CD4-positive, alpha-beta memory T cell (primary cell): ENCODE measurements around the gene DPYSL5. TPM values are rescaled to one million over a fixed set of nuclear protein-coding genes. Genes with fewer than 3 reads are reported as not detected.

Experiments
- CTCF ChIA-PET: fragments of 350-600 bp; sonication (Branson Sonifier 250); formaldehyde crosslinking; loops from one replicate; lab custom pipeline; 2021; ENCODE audit warnings: inconsistent platforms; ENCODE audit not compliant: partially characterized antibody; lab: Charles Lee
- POLR2A ChIA-PET: fragments of 350-600 bp; sonication (Branson Sonifier 250); formaldehyde crosslinking; loops from one replicate; lab custom pipeline; 2021; ENCODE audit not compliant: partially characterized antibody; lab: Charles Lee
- DNase-seq, 5 donors: peaks; one replicate each; pipeline versions ENCODE4 v3.0.0 to v3.0.0-alpha.2; 2020 to 2022; ENCODE audit warnings: mixed read lengths in 1 of 5
- H3K27ac ChIP-seq: one replicate; pipeline ENCODE4 v1.7.0; 2013; ENCODE audit warnings: low read depth, low read length
- H3K27me3 ChIP-seq: 2 replicates; pipeline ENCODE4 v1.7.0; 2013; ENCODE audit warnings: mild to moderate bottlenecking, low read length, moderate library complexity; ENCODE audit not compliant: insufficient read depth
- H3K36me3 ChIP-seq: 2 replicates; pipeline ENCODE4 v1.7.0; 2013; ENCODE audit warnings: mild to moderate bottlenecking, low read length, moderate library complexity; ENCODE audit not compliant: insufficient read depth
- H3K4me1 ChIP-seq: 2 replicates; pipeline ENCODE4 v1.7.0; 2013; ENCODE audit warnings: mild to moderate bottlenecking, low read length, moderate library complexity; ENCODE audit not compliant: insufficient read depth
- H3K4me3 ChIP-seq, 2 donors: one replicate each; pipeline ENCODE4 v1.7.0; 2013; ENCODE audit warnings: low read length in 2 of 2, mild to moderate bottlenecking in 1 of 2
- H3K9me3 ChIP-seq, 2 donors: one replicate each; pipeline ENCODE4 v1.7.0; 2013; ENCODE audit warnings: low read length in 2 of 2, control low read depth in 1 of 2; ENCODE audit not compliant: control insufficient read depth in 1 of 2
- H3K27ac Mint-ChIP-seq, 7 donors: one replicate each; pipeline ENCODE4 v1.8.0; 2020 to 2021; ENCODE audit warnings: mixed read lengths in 7 of 7, mild to moderate bottlenecking in 6 of 7, inconsistent platforms in 3 of 7, moderate library complexity in 3 of 7
- H3K27me3 Mint-ChIP-seq, 2 donors: one replicate each; pipeline ENCODE4 v1.8.0; 2020 to 2021; ENCODE audit warnings: mixed read lengths in 2 of 2
- H3K36me3 Mint-ChIP-seq, 2 donors: one replicate each; pipeline ENCODE4 v1.8.0; 2020 to 2021; ENCODE audit warnings: mixed read lengths in 2 of 2, inconsistent platforms in 1 of 2, mild to moderate bottlenecking in 1 of 2
- H3K4me1 Mint-ChIP-seq, 4 donors: one replicate each; pipeline ENCODE4 v1.8.0; 2020 to 2021; ENCODE audit warnings: mixed read lengths in 4 of 4, mild to moderate bottlenecking in 1 of 4
- H3K4me3 Mint-ChIP-seq, 8 donors: one replicate each; pipeline ENCODE4 v1.8.0; 2020 to 2021; ENCODE audit warnings: mixed read lengths in 8 of 8, mild to moderate bottlenecking in 7 of 8, moderate library complexity in 6 of 8, inconsistent platforms in 3 of 8
- H3K9me3 Mint-ChIP-seq, 8 donors: one replicate each; pipeline ENCODE4 v1.8.0; 2020 to 2021; ENCODE audit warnings: mixed read lengths in 8 of 8, mild to moderate bottlenecking in 5 of 8, inconsistent platforms in 3 of 8, moderate library complexity in 1 of 8
- intact Hi-C: fragments of 100-400 bp; cut with micrococcal nuclease; formaldehyde crosslinking; loops from one replicate; pipeline ENCODE4 v1.15.1; 2023
- polyA plus RNA-seq, 2 donors: library from polyadenylated mRNA; unstranded; fragments of 300-500 nt; fragmentation: Illumina TruSeq; gene quantifications; one replicate each; pipeline ENCODE4 v1.2.3, GENCODE V29; 2021
- total RNA-seq, 2 experiments: library from RNA; stranded (reverse); gene quantifications; one replicate each; pipeline ENCODE4 v1.2.3, GENCODE V29; 2021

DPYSL5 gene
- total and polyA plus RNA-seq, 4 experiments from 2014 or later, result not detected

- ChIA-PET CTCF (interaction anchor here (0.5 to 0.7 kb wide), 2 partner anchors 11 to 22 kb away, joined by 3 read pairs; no protein-coding TSS in a partner anchor), POLR2A (no interaction called here)
- Histone ChIP-seq H3K4me3 (no peak overlapping the region), H3K9me3 (no peaks in the 10 kb centered on the region), H3K36me3 (no peaks in the 10 kb centered on the region), H3K27ac (no peak overlapping the region), H3K27me3 (no peaks in the 10 kb centered on the region), H3K4me1 (no peaks in the 10 kb centered on the region)
- no peak for DNase-seq
- intact Hi-C loops, result no loop called here
- H3K27me3 Mint-ChIP-seq, result peaks cover 20 to 26% of the 10 kb centered on the region in 2 donors
- no peak overlapping the region for H3K27ac Mint-ChIP-seq
- H3K4me1 Mint-ChIP-seq, result peaks cover 0 to 2% (median 0%) of the 10 kb centered on the region in 4 donors
- no peaks in the 10 kb centered on the region for H3K9me3 Mint-ChIP-seq
- peaks cover 0 to 3% of the 10 kb centered on the region in 2 donors for H3K36me3 Mint-ChIP-seq
- no peak overlapping the region for H3K4me3 Mint-ChIP-seq
These were observed 29.7 kb upstream of the DPYSL5 start for GRCh38 chr2:26818255-26818654.

GRCh38 chr2:26818972-26819371 lies 29.0 kb upstream of the DPYSL5 start:
- H3K27me3 ChIP-seq, result no peaks in the 10 kb centered on the region
- H3K4me3 ChIP-seq, result no peak overlapping the region
- H3K4me1 ChIP-seq, result no peaks in the 10 kb centered on the region
- Mint-ChIP-seq H3K4me1 (peaks cover 0 to 2% (median 0%) of the 10 kb centered on the region in 4 donors), H3K27ac (no peak overlapping the region), H3K36me3 (peaks cover 0 to 3% of the 10 kb centered on the region in 2 donors), H3K27me3 (peaks cover 20 to 26% of the 10 kb centered on the region in 2 donors), H3K9me3 (no peaks in the 10 kb centered on the region), H3K4me3 (no peak overlapping the region)
- DNase-seq, result no peak
- ChIA-PET POLR2A (no interaction called here), CTCF (interaction anchor here (0.7 kb wide), 1 partner anchor 12 kb away, joined by 3 read pairs; no protein-coding TSS in a partner anchor)
- H3K27ac ChIP-seq, result no peak overlapping the region
- H3K36me3 ChIP-seq, result no peaks in the 10 kb centered on the region
- H3K9me3 ChIP-seq, result no peaks in the 10 kb centered on the region
- intact Hi-C loops, result no loop called here

GRCh38 chr2:26820932-26821331 lies 27.0 kb upstream of the DPYSL5 start:
- H3K27ac Mint-ChIP-seq, result no peak overlapping the region
- POLR2A ChIA-PET, result no interaction called here
- intact Hi-C loops, result no loop called here

GRCh38 chr2:26822877-26823276 lies 25.1 kb upstream of the DPYSL5 start:
- DNase-seq, result no peak
- ChIA-PET CTCF (no interaction called here), POLR2A (no interaction called here)
- H3K9me3 Mint-ChIP-seq, result no peaks in the 10 kb centered on the region
- Histone ChIP-seq H3K27ac (no peak overlapping the region), H3K4me1 (no peaks in the 10 kb centered on the region), H3K9me3 (no peaks in the 10 kb centered on the region), H3K4me3 (no peak overlapping the region), H3K36me3 (no peaks in the 10 kb centered on the region), H3K27me3 (no peaks in the 10 kb centered on the region)
- H3K36me3 Mint-ChIP-seq, result no peaks in the 10 kb centered on the region
- H3K27me3 Mint-ChIP-seq, result peaks cover 6 to 14% of the 10 kb centered on the region in 2 donors
- H3K4me1 Mint-ChIP-seq, result no peaks in the 10 kb centered on the region
- H3K4me3 Mint-ChIP-seq, result no peak overlapping the region
- intact Hi-C loops, result no loop called here
- no peak overlapping the region for H3K27ac Mint-ChIP-seq

More at GRCh38 chr2:26820932-26821331, 27.0 kb upstream of the DPYSL5 start:
- Mint-ChIP-seq H3K36me3 (no peaks in the 10 kb centered on the region), H3K9me3 (no peaks in the 10 kb centered on the region), H3K4me3 (no peak overlapping the region), H3K4me1 (peaks cover 0 to 2% (median 0%) of the 10 kb centered on the region in 4 donors), H3K27me3 (peaks cover 16 to 21% of the 10 kb centered on the region in 2 donors)
- H3K27ac ChIP-seq, result no peak overlapping the region
- no peaks in the 10 kb centered on the region for H3K27me3 ChIP-seq
- no peaks in the 10 kb centered on the region for H3K9me3 ChIP-seq
- CTCF ChIA-PET, result no interaction called here
- no peaks in the 10 kb centered on the region for H3K36me3 ChIP-seq
- no peak overlapping the region for H3K4me3 ChIP-seq
- no peak for DNase-seq
- no peaks in the 10 kb centered on the region for H3K4me1 ChIP-seq

- Histone ChIP-seq H3K36me3 (no peaks in the 10 kb centered on the region), H3K4me3 (no peak overlapping the region), H3K27ac (no peak overlapping the region), H3K4me1 (no peaks in the 10 kb centered on the region), H3K27me3 (peaks cover 8% of the 10 kb centered on the region), H3K9me3 (no peaks in the 10 kb centered on the region)
- Mint-ChIP-seq H3K27ac (no peak overlapping the region), H3K4me3 (no peak overlapping the region), H3K27me3 (peaks cover 26 to 28% of the 10 kb centered on the region in 2 donors), H3K4me1 (no peaks in the 10 kb centered on the region), H3K9me3 (no peaks in the 10 kb centered on the region), H3K36me3 (no peaks in the 10 kb centered on the region)
- ChIA-PET POLR2A (no interaction called here), CTCF (no interaction called here)
- DNase-seq, result no peak
- intact Hi-C loops, result no loop called here
These were observed 9.6 kb upstream of the DPYSL5 start for GRCh38 chr2:26838121-26838906.

GRCh38 chr2:26840937-26841610 lies 6.9 kb upstream of the DPYSL5 start:
- Mint-ChIP-seq H3K27ac (no peak overlapping the region), H3K4me3 (no peak overlapping the region), H3K36me3 (no peaks in the 10 kb centered on the region), H3K27me3 (peaks cover 30 to 33% of the 10 kb centered on the region in 2 donors), H3K4me1 (peaks cover 0 to 2% (median 0%) of the 10 kb centered on the region in 4 donors), H3K9me3 (no peaks in the 10 kb centered on the region)
- no peaks in the 10 kb centered on the region for H3K36me3 ChIP-seq
- peaks cover 1% of the 10 kb centered on the region for H3K4me1 ChIP-seq
- no peak overlapping the region for H3K4me3 ChIP-seq
- H3K27me3 ChIP-seq, result peaks cover 14% of the 10 kb centered on the region
- no peaks in the 10 kb centered on the region for H3K9me3 ChIP-seq
- CTCF ChIA-PET, result interaction anchor here (1.7 kb wide), 1 partner anchor 102 kb away, joined by 4 read pairs; no protein-coding TSS in a partner anchor
- DNase-seq, result no peak
- H3K27ac ChIP-seq, result no peak overlapping the region
- intact Hi-C loops, result no loop called here
- POLR2A ChIA-PET, result no interaction called here

GRCh38 chr2:26843041-26843440 lies 4.9 kb upstream of the DPYSL5 start:
- H3K36me3 Mint-ChIP-seq, result no peaks in the 10 kb centered on the region

More at GRCh38 chr2:26843041-26843440, 4.9 kb upstream of the DPYSL5 start:
- Histone ChIP-seq H3K27ac (no peak overlapping the region), H3K27me3 (peaks cover 31% of the 10 kb centered on the region), H3K9me3 (no peaks in the 10 kb centered on the region), H3K36me3 (no peaks in the 10 kb centered on the region), H3K4me1 (peaks cover 18% of the 10 kb centered on the region), H3K4me3 (no peak overlapping the region)
- no peak overlapping the region for H3K27ac Mint-ChIP-seq
- intact Hi-C loops, result no loop called here
- no peak overlapping the region for H3K4me3 Mint-ChIP-seq
- no peak for DNase-seq
- peaks cover 34 to 39% of the 10 kb centered on the region in 2 donors for H3K27me3 Mint-ChIP-seq
- POLR2A ChIA-PET, result no interaction called here
- peaks cover 2 to 14% (median 7%) of the 10 kb centered on the region in 4 donors for H3K4me1 Mint-ChIP-seq
- CTCF ChIA-PET, result interaction anchor here (0.7 to 1.0 kb wide), 3 partner anchors 9 to 97 kb away, joined by 3 read pairs; no protein-coding TSS in a partner anchor
- peaks cover 0 to 2% (median 0%) of the 10 kb centered on the region in 8 donors for H3K9me3 Mint-ChIP-seq
